Measurements from ENCODE around the gene MAST3. TPM values are rescaled to one million over a fixed set of nuclear protein-coding genes. Genes with fewer than 3 reads are reported as not detected.

MAST3 gene
- total RNA-seq, 2 donors from 2014 or later, result 5.8 to 7.5 TPM

DNA sequence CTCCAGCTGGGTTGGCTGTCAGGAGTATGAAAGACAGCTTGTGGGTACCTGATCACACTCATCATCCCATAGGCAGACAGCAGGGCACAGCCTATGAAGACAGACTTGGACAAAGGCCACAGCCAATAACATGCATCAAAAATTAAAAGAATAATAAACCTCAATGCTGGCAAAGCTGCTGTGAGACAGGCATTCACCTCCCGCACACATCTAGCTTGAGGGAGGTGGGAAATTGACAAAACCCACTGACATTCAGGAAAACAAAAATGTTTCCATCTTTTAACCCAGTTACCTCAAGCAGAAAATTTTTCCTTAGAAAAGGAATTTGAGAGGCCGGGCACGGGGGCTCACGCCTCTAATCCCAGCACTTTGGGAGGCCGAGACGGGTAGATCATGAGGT, 25.2 kb upstream of the MAST3 start:
- Histone ChIP-seq H3K27me3 (no peaks in the 10 kb centered on the region), H3K9me3 (no peaks in the 10 kb centered on the region), H3K4me3 (no peak overlapping the region), H3K36me3 (no peaks in the 10 kb centered on the region), H3K27ac (no peak overlapping the region), H3K4me1 (no peaks in the 10 kb centered on the region)
- DNase-seq (ENCODE audit: low spot score), result no peak
- no peak for TF ChIP-seq CTCF (IDR thresholded peaks at IDR 0.05)

- Histone ChIP-seq H3K4me3 (no peak overlapping the region), H3K36me3 (no peaks in the 10 kb centered on the region), H3K27me3 (no peaks in the 10 kb centered on the region), H3K4me1 (no peaks in the 10 kb centered on the region), H3K9me3 (no peaks in the 10 kb centered on the region), H3K27ac (no peak overlapping the region)
- no peak for DNase-seq (ENCODE audit: low spot score)
- no peak for TF ChIP-seq CTCF (IDR thresholded peaks at IDR 0.05)
These were observed 24.4 kb upstream of the MAST3 start for GRCh38 chr19:18073197-18073596.

DNA sequence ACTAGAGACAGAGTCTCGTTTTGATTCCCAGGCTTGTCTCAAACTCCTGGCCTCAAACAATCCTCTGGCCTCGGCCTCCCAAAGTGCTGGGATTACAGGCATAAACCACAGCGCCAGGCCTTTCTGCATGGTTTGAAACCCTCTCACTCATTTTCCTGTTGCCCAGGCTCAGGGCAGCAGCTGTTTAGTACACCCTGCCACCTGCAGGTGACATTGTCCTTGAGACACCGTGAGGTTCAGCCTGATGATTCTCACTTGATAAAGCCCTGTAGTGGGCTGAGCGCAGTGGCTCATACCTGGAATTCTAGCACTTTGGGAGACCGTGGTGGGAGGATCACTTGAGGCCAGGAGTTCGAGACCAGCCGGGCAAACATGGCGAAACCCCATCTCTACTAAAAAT, 23.4 kb upstream of the MAST3 start:
- no peaks in the 10 kb centered on the region for H3K36me3 ChIP-seq
- H3K27ac ChIP-seq, result no peak overlapping the region
- no peaks in the 10 kb centered on the region for H3K27me3 ChIP-seq
- no peaks in the 10 kb centered on the region for H3K9me3 ChIP-seq
- H3K4me3 ChIP-seq, result no peak overlapping the region
- no peak for TF ChIP-seq CTCF (IDR thresholded peaks at IDR 0.05)
- H3K4me1 ChIP-seq, result no peaks in the 10 kb centered on the region
- DNase-seq (ENCODE audit: low spot score), result no peak

DNA sequence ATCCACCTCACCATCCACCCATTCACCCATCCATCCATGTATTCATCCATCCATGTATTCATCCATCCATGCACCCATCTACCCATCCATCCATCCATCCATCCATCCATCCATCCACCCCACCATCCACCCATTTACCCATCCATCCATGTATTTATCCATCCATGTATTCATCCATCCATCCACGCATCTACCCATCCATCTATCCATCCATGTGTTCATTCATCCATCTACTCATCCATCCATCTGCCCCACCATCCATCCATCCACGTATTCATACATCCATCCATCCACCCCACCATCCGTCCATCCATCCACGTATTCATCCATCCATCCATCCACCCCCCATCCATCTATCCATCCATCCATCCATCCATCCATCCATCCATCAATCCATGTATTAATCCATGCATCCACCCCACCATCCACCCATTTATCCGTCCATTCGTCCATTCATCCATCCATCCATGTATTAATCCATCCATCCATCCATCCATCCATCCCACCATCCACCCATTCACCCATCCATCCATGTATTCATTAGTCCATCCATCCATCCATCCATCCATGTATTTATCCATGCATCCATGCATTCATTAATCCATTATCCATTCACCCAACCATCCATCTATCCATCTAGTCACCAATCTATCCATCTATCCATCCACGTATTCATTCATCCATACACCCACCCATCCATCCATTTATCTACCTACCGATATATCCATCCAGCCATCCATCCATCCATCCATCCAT, 13.5 kb upstream of the MAST3 start:
- Histone ChIP-seq H3K4me3 (no peak overlapping the region), H3K4me1 (no peaks in the 10 kb centered on the region), H3K9me3 (no peaks in the 10 kb centered on the region), H3K27me3 (no peaks in the 10 kb centered on the region), H3K36me3 (no peaks in the 10 kb centered on the region), H3K27ac (no peak overlapping the region)
- DNase-seq (ENCODE audit: low spot score), result no peak
- no peak for TF ChIP-seq CTCF (IDR thresholded peaks at IDR 0.05)

GRCh38 chr19:18085702-18086457, 11.7 kb upstream of the MAST3 start:
- H3K36me3 ChIP-seq, result no peaks in the 10 kb centered on the region
- TF ChIP-seq CTCF (IDR thresholded peaks at IDR 0.05), result no peak
- no peaks in the 10 kb centered on the region for H3K27me3 ChIP-seq
- no peak for DNase-seq (ENCODE audit: low spot score)
- H3K4me1 ChIP-seq, result no peaks in the 10 kb centered on the region
- no peaks in the 10 kb centered on the region for H3K9me3 ChIP-seq
- H3K4me3 ChIP-seq, result no peak overlapping the region
- no peak overlapping the region for H3K27ac ChIP-seq

Data from right atrium auricular region (tissue), 2 donors.